GM12865 (cell line): ENCODE measurements around the gene ZNF350.
"Not testable (repeated sequence)": the region's sequence is repeated elsewhere in the genome, so short reads cannot be mapped to it uniquely, and the experiment has no call there.

ENCODE experiments used
- DNase-seq: peaks from one replicate; pipeline ENCODE4 v3.0.0; 2010; ENCODE audit warnings: low read depth
- H3K4me3 ChIP-seq: 2 replicates; pipeline ENCODE4 v1.5.1; 2011; ENCODE audit warnings: mild to moderate bottlenecking, low read depth, low read length, control low read depth
- TF ChIP-seq, protein P1 (sequence below): IDR thresholded peaks from 2 replicates; pipeline ENCODE4 v1.5.1; 2011; ENCODE audit warnings: low read length, control low read depth, low read depth, inconsistent platforms; ENCODE audit not compliant: insufficient read depth; ENCODE audit errors: missing control alignments

ZNF350 gene

DNA sequence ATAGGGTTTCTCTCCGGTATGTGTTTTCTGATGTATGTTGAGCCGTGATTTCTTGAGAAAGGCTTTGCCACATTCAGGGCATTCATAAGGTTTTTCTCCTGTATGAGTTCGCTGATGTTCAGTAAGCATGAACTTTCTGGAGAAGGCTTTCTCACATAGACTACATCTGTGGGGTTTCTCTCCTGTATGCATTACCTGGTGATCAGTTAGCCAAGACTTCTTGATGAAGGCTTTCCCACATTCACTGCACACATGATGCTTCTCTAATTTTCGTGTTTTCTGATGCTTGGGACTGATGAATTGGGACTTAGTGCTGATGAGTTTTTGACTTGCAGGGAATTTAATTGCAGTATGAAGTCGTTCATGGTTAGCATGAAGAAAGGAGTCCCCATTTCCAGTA lies 21.1 kb downstream of the ZNF350 start:
- TF ChIP-seq, protein P1, sequence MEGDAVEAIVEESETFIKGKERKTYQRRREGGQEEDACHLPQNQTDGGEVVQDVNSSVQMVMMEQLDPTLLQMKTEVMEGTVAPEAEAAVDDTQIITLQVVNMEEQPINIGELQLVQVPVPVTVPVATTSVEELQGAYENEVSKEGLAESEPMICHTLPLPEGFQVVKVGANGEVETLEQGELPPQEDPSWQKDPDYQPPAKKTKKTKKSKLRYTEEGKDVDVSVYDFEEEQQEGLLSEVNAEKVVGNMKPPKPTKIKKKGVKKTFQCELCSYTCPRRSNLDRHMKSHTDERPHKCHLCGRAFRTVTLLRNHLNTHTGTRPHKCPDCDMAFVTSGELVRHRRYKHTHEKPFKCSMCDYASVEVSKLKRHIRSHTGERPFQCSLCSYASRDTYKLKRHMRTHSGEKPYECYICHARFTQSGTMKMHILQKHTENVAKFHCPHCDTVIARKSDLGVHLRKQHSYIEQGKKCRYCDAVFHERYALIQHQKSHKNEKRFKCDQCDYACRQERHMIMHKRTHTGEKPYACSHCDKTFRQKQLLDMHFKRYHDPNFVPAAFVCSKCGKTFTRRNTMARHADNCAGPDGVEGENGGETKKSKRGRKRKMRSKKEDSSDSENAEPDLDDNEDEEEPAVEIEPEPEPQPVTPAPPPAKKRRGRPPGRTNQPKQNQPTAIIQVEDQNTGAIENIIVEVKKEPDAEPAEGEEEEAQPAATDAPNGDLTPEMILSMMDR, result no peak
- no peak overlapping the region for H3K4me3 ChIP-seq
- no peak for DNase-seq

GRCh38 chr19:51960621-51961233 lies 25.9 kb downstream of the ZNF350 start:
- DNase-seq, H3K4me3 ChIP-seq: not testable (repeated sequence)

GRCh38 chr19:51959791-51960190 lies 26.8 kb downstream of the ZNF350 start:
- no peak overlapping the region for H3K4me3 ChIP-seq
- TF ChIP-seq, protein P1, result no peak

GRCh38 chr19:51957846-51958245 lies 28.8 kb downstream of the ZNF350 start:
- H3K4me3 ChIP-seq, DNase-seq: not testable (repeated sequence)

More at GRCh38 chr19:51959791-51960190, 26.8 kb downstream of the ZNF350 start:
- DNase-seq, result no peak

DNA sequence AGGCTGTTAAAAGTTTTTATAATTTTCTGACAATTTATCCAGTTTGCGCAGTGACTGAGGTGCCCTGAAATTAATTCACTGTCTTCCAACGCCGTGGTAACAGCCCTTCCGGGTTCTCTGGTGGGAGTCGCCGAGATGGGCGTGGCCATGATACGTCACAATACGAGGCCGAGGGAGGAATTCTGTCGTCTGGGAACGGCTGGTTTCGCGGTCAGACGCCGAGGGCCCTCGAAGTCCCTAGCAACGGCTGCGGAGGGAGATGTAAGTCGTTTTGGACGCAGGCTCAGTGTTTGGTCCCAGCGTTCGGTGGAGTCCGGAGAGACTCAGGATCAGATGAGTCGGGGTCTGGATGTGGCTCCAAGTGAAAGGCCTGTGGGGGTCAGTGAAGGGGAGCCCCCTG lies 37.7 kb downstream of the ZNF350 start:
- TF ChIP-seq, protein P1, result no peak
- no peak overlapping the region for H3K4me3 ChIP-seq
- no peak for DNase-seq

DNA sequence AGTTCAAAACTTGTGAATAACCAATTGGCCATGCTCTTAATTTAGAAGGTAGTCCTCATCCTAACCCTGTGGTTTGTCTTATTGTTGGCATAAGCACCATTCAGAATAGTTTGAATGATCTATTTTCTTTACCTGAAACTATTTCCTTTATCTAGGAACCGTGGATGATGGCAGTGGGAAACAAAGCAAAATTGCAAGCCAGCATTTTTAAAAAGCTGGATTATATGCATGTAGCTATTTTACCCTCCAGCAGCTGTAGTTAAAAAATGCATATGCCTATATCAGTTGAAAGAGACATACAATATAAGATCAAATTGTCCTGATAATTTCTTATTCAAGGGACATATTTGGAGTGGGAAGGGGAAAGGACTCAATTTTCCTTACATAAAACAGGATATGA lies 40.0 kb downstream of the ZNF350 start:
- TF ChIP-seq, protein P1, result no peak
- no peak overlapping the region for H3K4me3 ChIP-seq
- DNase-seq, result no peak

- DNase-seq, result no peak
- TF ChIP-seq, protein P1, result no peak
- no peak overlapping the region for H3K4me3 ChIP-seq
These were observed 41.7 kb downstream of the ZNF350 start for GRCh38 chr19:51944798-51945552.

- TF ChIP-seq, protein P1, result no peak
- DNase-seq, result no peak
- no peak overlapping the region for H3K4me3 ChIP-seq
These were observed 47.7 kb downstream of the ZNF350 start for GRCh38 chr19:51938936-51939335.
